Stomach smooth muscle (tissue), 2 donors: ENCODE data around the gene IFNGR2.
A peak's percentile ranks its signal among the peaks of the same experiment; 100 is the strongest.
"Not testable (repeated sequence)": the region's sequence is repeated elsewhere in the genome, so short reads cannot be mapped to it uniquely, and the experiment has no call there.

Source experiments
- H3K27ac ChIP-seq: one replicate; pipeline ENCODE4 v1.7.0; 2013; ENCODE audit warnings: mild to moderate bottlenecking, low read length, inconsistent platforms
- H3K27me3 ChIP-seq, 2 donors: one replicate each; pipeline ENCODE4 v1.7.0; 2013; ENCODE audit warnings: low read length in 2 of 2; ENCODE audit not compliant: insufficient read depth in 2 of 2, control insufficient read depth in 1 of 2
- H3K36me3 ChIP-seq, 2 donors: one replicate each; pipeline ENCODE4 v1.7.0; 2013; ENCODE audit warnings: low read length in 2 of 2; ENCODE audit not compliant: control insufficient read depth in 2 of 2, insufficient read depth in 2 of 2
- H3K4me1 ChIP-seq: one replicate; pipeline ENCODE4 v1.7.0; 2013; ENCODE audit warnings: low read length; ENCODE audit not compliant: control insufficient read depth, insufficient read depth
- H3K4me3 ChIP-seq, 2 donors: one replicate each; pipeline ENCODE4 v1.7.0; 2013; ENCODE audit warnings: low read length in 2 of 2
- H3K9ac ChIP-seq, 2 donors: one replicate each; pipeline ENCODE4 v1.7.0; 2013; ENCODE audit warnings: low read length in 2 of 2, mild to moderate bottlenecking in 1 of 2
- H3K9me3 ChIP-seq, 2 donors: one replicate each; pipeline ENCODE4 v1.7.0; 2013; ENCODE audit warnings: low read length in 2 of 2; ENCODE audit not compliant: control insufficient read depth in 2 of 2
- donor health status: healthy.
- donor health status: Pancreatic carcinoma.

IFNGR2 gene

DNA sequence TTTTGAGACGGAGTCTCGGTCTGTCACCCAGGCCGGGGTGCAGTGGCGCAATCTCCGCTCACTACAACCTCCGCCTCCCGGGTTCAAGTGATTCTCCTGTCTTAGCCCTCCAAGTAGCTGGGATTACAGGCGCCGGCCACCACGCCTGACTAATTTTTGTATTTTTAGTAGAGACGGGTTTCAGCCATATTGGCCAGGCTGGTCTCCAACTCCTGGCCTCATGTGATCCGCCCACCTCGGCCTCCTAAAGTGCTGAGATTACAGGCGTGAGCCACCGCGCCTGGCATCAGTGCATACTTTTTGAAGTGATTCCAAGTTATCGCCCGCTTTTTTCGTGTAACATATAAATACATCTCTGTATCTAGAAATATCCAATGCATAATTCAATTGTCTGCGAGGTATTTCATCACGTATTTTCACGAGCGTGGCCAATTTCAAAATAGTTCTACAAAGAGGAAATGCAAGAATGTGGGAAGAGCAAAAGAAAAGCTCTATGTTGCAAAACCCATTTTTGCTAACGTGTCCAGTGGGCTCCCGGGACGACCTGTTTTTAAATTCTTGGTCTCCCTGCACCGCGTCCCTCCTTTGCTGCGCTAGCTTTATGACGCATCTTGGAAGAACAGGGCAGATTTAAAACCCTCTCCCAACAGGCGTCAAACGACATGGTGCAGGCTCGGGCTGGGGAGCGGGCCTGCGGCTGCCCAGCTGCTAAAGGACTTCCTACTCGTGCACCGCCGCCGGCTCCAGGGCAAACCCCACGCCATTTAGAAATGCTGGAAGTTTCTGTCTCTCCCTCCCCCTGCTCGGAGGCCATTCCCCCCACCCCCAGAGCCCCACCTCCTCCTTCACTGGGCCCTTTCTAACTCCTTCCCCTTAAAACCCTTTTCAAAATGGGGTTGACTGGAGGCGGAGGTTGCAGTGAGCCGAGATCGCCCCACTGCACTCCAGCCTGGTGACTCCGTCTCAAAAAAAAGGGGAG, 923 bp upstream of the IFNGR2 start:
- H3K27ac ChIP-seq = peak overlapping the region; percentile 62
- H3K9me3 ChIP-seq = no peaks in the 10 kb centered on the region
- H3K4me1 ChIP-seq = peaks cover 18% of the 10 kb centered on the region
- H3K4me3 ChIP-seq = peak overlapping the region; percentile 44 to 63
- no peaks in the 10 kb centered on the region for H3K36me3 ChIP-seq
- H3K9ac ChIP-seq = peak overlapping the region in 1 of 2 donors; percentile 55
- no peaks in the 10 kb centered on the region for H3K27me3 ChIP-seq

DNA sequence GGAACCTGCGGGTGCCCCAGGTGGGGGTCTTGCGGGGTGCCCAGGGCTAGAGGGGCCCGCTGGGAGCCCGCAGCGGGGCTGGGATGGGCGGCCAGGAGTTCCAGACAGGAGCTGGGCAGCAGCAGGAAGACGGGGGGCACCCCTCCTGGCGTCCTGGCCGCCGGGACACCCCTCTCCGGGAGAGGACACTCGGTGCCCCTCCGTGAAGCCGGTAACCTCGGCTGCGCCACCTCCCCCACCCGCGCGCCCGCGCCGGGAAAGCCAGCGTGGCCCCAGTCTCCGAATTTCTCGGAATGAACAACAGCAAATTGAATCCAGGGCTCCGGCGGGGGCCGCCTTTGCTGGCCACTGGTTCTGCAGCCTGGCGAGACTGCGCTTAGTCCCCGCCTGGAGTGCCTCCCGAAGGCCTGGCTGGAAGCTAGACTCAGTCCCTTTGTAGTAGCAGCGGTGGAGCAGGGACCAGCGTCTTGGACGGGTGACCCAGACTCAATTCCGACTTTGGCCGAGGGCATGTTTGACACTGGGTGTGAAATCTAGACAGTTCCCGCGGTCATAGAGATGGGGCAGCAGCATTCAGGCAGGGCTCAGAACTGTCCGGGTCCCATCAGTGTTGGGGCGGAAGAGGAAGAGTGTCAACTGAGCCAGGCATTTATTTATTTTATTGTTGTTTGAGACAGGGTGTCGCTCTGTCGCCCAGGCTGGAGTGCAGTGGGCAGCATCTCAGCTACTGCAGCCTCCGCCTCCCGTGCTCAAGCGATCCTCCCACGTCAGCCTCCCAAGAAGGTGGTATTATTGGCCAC, 773 bp downstream of the IFNGR2 start:
- peak overlapping the region; percentile 87 for H3K27ac ChIP-seq
- no peaks in the 10 kb centered on the region for H3K36me3 ChIP-seq
- no peaks in the 10 kb centered on the region for H3K9me3 ChIP-seq
- H3K4me3 ChIP-seq = peak overlapping the region; percentile 78 to 83
- peaks cover 18% of the 10 kb centered on the region for H3K4me1 ChIP-seq
- no peaks in the 10 kb centered on the region for H3K27me3 ChIP-seq
- peak overlapping the region; percentile 80 to 93 for H3K9ac ChIP-seq

DNA sequence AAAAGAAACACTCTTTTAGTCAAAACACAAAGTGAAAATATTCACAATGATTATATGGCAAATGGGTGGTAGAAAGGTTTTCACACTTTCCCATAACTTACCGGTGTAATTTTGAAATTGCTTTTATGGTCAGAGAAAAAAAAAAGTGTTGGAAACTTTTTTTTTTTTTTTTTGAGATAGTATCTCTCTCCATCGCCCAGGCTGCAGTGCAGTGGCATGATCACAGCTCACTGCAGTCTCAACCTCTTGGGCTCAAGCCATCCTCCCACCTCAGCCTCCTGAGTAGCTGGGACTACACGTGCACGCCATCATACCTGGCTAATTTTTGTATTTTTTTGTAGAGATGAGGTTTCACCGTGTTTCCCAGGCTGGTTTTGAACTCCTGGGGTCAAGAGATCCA, 3.3 kb downstream of the IFNGR2 start:
- Histone ChIP-seq H3K4me1 (peaks cover 18% of the 10 kb centered on the region), H3K4me3 (no peak overlapping the region), H3K27ac (no peak overlapping the region)

DNA sequence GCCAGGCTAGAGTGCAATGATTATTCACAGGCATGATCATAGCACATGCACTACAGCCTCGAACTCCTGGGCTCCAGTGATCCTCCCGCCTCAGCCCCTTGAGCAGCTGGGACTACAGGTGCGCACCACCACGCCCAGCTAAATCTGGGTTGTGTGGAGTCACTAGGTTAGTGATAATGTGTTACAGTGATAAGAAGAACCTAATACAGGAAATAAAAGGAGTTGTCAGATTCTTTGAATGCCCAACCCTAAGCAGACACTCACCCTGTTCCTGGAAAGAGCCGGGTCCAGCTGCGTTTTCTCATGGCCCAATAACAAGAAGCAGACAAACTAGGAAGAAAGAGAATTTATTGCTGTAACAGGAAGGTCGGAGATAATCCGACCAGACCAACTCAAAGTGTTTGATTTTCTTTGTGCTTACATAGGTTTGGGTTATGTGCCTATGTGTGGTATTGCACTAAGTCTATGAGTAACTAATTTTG, 8.8 kb downstream of the IFNGR2 start:
- H3K36me3 ChIP-seq = peaks cover 15 to 20% of the 10 kb centered on the region in 2 donors
- no peaks in the 10 kb centered on the region for H3K27me3 ChIP-seq
- H3K4me3 ChIP-seq = no peak overlapping the region
- no peak overlapping the region for H3K9ac ChIP-seq
- H3K27ac ChIP-seq = no peak overlapping the region
- H3K9me3 ChIP-seq = no peaks in the 10 kb centered on the region
- H3K4me1 ChIP-seq = no peaks in the 10 kb centered on the region

More for the DNA sequence above, 3.3 kb downstream of the IFNGR2 start:
- H3K9me3 ChIP-seq = no peaks in the 10 kb centered on the region
- H3K36me3 ChIP-seq = peaks cover 3 to 7% of the 10 kb centered on the region in 2 donors
- H3K9ac ChIP-seq = no peak overlapping the region
- H3K27me3 ChIP-seq = no peaks in the 10 kb centered on the region

DNA sequence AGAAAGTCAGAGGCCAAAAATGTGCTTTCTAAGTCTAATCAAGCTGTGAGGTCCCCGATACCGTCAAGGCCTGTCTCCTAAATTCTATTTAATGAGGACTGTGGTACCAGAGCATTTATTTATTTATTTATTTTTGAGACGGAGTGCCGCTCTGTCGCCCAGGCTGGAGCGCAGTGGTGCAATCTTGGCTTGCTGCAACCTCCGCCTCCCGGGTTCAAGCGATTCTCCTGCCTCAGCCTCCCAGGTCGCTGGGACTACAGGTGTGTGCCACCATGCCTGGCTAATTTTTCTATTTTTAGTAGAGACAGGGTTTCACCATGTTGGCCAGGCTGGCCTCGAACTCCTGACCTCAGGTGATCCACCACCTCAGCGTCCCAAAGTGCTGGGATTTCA, 9.2 kb downstream of the IFNGR2 start:
- not testable (repeated sequence) for H3K27ac ChIP-seq

DNA sequence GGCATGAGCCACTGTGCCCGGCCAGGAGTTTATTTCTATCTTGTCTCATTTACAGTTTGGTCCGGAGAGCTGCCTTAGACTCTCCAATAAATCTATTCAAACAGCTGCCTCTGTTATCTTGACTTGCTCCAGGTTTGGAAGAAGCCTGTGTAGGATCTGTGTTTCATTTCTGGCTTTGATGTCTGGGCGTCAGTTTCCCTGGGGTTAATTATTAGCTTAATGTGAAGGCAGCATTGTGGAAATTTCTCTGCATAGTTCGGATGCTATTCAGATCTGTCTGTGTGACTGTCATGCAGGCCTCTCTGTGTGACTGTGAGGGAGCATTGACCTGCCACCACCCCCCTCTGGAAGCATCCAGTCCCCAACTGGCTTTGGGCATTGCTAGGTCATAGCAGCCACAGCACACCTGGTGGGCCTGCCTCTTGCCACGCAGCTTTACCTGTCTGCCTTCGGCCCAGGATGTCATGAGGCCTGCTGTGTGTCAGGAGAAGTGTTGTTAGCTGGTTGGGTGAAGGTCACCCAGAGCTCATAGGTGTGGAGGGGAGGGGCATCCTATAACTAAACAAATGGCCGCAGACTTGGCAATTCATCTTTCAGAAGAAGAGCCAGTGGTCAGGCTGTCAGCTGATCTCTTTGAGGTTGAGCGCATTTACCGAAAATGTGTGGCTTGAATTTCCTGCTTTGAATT, 9.8 kb downstream of the IFNGR2 start:
- H3K4me1 ChIP-seq = no peaks in the 10 kb centered on the region
- H3K27ac ChIP-seq = no peak overlapping the region
- peak overlapping the region in 1 of 2 donors; percentile 29 for H3K9ac ChIP-seq
- H3K9me3 ChIP-seq = no peaks in the 10 kb centered on the region
- H3K36me3 ChIP-seq = peaks cover 15 to 24% of the 10 kb centered on the region in 2 donors
- no peaks in the 10 kb centered on the region for H3K27me3 ChIP-seq
- no peak overlapping the region for H3K4me3 ChIP-seq

More for the DNA sequence above, 9.2 kb downstream of the IFNGR2 start:
- not testable (repeated sequence) for H3K9me3 ChIP-seq, H3K27me3 ChIP-seq, H3K9ac ChIP-seq, H3K4me1 ChIP-seq, H3K4me3 ChIP-seq
- peaks cover 15 to 22% of the 10 kb centered on the region in 2 donors for H3K36me3 ChIP-seq

DNA sequence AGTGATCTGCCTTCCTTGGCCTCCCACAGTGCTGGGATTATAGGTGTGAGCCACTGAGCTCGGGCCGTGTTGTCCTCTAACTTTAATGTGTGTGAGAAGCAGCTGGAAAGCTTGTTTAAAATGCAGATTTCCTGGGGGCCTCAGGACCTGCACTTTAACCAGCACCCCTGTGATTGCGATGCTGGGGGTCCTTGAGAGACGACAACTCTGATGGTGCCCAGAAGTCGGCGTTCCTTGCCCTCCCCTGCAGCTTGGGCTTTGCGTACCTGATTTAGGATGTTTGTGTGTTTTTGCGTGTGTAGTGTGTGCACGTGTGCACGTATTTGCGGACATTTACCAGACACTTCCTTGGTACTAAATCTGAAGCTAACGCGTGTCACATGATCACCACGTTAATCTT, 10.9 kb downstream of the IFNGR2 start:
- Histone ChIP-seq H3K27ac (no peak overlapping the region), H3K4me1 (no peaks in the 10 kb centered on the region), H3K27me3 (no peaks in the 10 kb centered on the region), H3K4me3 (no peak overlapping the region), H3K9ac (no peak overlapping the region), H3K9me3 (no peaks in the 10 kb centered on the region), H3K36me3 (peaks cover 15 to 24% of the 10 kb centered on the region in 2 donors)

DNA sequence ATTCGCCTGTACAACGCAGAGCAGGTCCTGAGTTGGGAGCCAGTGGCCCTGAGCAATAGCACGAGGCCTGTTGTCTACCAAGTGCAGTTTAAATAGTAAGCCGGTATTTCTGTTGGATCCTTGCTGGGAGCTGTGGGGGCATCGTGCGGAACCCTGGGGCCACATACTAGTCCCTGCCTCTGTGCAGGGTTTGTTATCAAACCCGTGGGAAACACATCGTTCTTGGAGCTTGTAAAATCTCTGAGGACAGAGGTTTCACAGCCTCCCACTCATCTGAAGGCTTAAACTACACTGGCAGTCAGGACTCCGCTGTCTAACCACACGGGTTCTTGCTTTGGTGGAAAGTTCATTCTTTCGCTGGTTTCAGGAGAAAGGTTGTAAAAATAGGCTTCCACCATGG, 11.7 kb downstream of the IFNGR2 start:
- no peak overlapping the region for H3K9ac ChIP-seq
- H3K9me3 ChIP-seq = no peaks in the 10 kb centered on the region
- H3K4me1 ChIP-seq = peaks cover 4% of the 10 kb centered on the region
- no peak overlapping the region for H3K4me3 ChIP-seq
- H3K36me3 ChIP-seq = peaks cover 15 to 28% of the 10 kb centered on the region in 2 donors
- no peaks in the 10 kb centered on the region for H3K27me3 ChIP-seq
- H3K27ac ChIP-seq = no peak overlapping the region

DNA sequence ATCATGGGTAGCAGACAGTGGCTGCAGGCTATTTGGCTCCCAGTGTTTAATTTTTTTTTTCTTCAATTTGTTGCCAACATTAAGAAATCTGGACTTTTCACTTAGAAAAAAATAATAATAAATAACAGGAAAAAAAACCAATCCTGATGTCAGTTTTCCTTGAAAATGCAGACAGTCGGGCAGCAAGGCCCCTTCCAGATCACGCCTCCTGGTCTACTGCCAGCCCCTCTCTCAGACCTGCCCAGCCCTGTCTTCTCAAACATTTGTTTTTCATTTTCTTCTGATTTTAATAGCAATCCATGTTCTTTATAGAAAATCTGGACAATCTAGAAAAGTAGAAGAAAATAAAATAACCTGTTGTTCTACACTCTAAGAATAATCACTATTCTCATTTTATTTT, 15.5 kb downstream of the IFNGR2 start:
- no peak overlapping the region for H3K4me3 ChIP-seq
- no peak overlapping the region for H3K9ac ChIP-seq
- peaks cover 22 to 34% of the 10 kb centered on the region in 2 donors for H3K36me3 ChIP-seq
- no peak overlapping the region for H3K27ac ChIP-seq
- peaks cover 7% of the 10 kb centered on the region for H3K4me1 ChIP-seq
- H3K9me3 ChIP-seq = no peaks in the 10 kb centered on the region
- no peaks in the 10 kb centered on the region for H3K27me3 ChIP-seq

DNA sequence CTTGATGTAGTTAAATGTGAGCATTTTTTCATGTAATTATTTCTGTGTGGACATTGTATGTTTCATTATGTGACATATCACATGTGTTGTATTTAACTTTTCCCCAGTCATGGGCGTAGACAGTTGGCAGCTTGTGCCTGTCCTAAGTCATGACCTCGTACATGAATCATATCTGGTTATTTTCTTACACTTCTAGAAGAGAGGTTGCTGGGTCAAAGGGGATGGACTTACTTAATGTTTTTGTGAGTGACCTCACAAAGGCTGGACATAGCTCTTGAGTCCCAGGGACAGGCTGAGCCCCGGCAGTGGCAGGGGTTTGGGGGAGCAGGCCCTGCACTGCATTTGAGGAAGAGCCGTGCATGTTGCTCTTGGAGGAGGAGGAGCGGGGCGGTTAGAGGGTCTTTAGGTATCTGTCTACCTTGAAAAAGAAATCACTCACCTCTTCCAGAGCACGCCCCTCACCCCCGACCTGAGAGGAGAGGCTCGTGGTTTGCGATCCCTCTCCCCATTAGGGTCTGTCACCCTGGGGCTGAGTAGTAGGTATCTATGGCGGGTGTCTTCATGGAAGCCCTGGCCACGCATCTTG, 16.4 kb downstream of the IFNGR2 start:
- H3K36me3 ChIP-seq = peaks cover 28 to 41% of the 10 kb centered on the region in 2 donors
- H3K4me1 ChIP-seq = peaks cover 7% of the 10 kb centered on the region
- H3K27me3 ChIP-seq = no peaks in the 10 kb centered on the region
- no peak overlapping the region for H3K9ac ChIP-seq
- H3K9me3 ChIP-seq = no peaks in the 10 kb centered on the region
- no peak overlapping the region for H3K4me3 ChIP-seq
- no peak overlapping the region for H3K27ac ChIP-seq
